ENCODE measurements around the gene MCOLN3.

DNA sequence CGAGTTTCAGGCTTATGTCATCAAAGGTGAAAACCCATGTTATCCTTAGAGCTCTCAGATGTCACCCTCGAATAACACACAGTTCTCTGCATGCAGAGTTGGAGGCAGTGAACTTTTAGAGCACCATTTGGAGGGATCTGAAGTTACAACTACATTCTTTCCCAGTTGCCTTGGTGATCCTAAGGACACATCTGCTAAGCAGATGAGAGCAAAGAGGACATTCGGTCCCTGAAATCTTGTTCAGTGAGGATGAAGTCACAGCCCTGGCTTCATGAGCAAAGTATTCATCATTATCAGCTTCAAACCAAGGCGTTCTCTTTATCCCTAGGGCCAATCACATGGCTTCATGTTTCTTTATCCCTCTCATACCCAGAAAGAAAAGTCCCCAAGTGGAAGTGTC is 28.3 kb downstream of the MCOLN3 start:
- TF ChIP-seq EZH2 (IDR thresholded peaks at IDR 0.05; ENCODE audit: borderline replicate concordance, low read length) = no peak
- TF ChIP-seq, protein P1, sequence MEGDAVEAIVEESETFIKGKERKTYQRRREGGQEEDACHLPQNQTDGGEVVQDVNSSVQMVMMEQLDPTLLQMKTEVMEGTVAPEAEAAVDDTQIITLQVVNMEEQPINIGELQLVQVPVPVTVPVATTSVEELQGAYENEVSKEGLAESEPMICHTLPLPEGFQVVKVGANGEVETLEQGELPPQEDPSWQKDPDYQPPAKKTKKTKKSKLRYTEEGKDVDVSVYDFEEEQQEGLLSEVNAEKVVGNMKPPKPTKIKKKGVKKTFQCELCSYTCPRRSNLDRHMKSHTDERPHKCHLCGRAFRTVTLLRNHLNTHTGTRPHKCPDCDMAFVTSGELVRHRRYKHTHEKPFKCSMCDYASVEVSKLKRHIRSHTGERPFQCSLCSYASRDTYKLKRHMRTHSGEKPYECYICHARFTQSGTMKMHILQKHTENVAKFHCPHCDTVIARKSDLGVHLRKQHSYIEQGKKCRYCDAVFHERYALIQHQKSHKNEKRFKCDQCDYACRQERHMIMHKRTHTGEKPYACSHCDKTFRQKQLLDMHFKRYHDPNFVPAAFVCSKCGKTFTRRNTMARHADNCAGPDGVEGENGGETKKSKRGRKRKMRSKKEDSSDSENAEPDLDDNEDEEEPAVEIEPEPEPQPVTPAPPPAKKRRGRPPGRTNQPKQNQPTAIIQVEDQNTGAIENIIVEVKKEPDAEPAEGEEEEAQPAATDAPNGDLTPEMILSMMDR (IDR thresholded peaks at IDR 0.05; ENCODE audit: low read length) = no peak

Data from OCI-LY1 (cell line).